ENCODE results near the gene TRAF3IP1.
"Not testable (repeated sequence)": the region's sequence is repeated elsewhere in the genome, so short reads cannot be mapped to it uniquely, and the experiment has no call there.

Gene TRAF3IP1

DNA sequence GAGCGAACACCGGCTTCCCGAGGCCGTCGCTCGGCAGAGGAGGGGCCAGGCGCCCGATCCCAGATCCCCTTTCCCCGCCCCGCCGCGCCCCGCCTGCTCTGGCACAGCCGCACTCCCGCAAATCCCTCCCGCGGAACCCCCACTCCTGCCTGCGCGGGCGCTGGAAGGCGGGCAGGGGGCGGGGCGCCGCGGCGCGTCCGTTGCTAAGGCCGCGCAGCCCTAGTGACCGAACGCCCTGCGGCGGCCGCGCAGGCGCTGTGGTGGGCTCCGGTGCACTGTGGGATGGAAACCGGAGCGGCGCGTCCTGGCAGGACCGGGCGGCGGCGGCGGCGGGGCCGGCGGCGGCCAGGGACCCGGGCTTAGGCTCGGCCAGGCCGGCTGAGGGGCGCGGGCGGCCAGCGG lies at the start of gene TRAF3IP1:
Gene TRAF3IP1 (plus strand): TSS at position 273 of the 402 bp plus-strand sequence. CDS start 145 bp downstream, outside the sequence.
- Histone ChIP-seq H3K4me2 (ENCODE audit: low read length) (peak within 1 kb of the TSS; percentile 77), H3K27ac (ENCODE audit: low read depth, low read length) (no peak within 1 kb of the TSS), H3K4me3 (ENCODE audit: low read length) (peak within 1 kb of the TSS; percentile 76), H4K20me1 (ENCODE audit: control insufficient read depth, insufficient read depth, low read depth, low read length) (no peaks in the 10 kb centered on the region), H3K4me1 (ENCODE audit: control insufficient read depth, low read length) (peaks cover 11% of the 10 kb centered on the region), H3K36me3 (ENCODE audit: control insufficient read depth, low read length) (no peaks in the 10 kb centered on the region), H3K79me2 (ENCODE audit: control insufficient read depth, low read length) (peaks cover 7% of the 10 kb centered on the region; the same call in 1 of the 2 replicates), H3F3A (ENCODE audit: control insufficient read depth, insufficient read depth) (no peaks in the 10 kb centered on the region), H3K9me3 (ENCODE audit: control insufficient read depth, insufficient read depth, low read length) (no peaks in the 10 kb centered on the region), H3K27me3 (ENCODE audit: control insufficient read depth, low read length) (0 out of 2 replicates have a peak, but pooled peaks cover 2% of the 10 kb centered on the region), H3K9me2 (replicated peaks; ENCODE audit: control insufficient read depth, low read length) (no peaks in the 10 kb centered on the region)
- TF ChIP-seq EZH2phosphoT487 (IDR thresholded peaks at IDR 0.05; ENCODE audit: borderline replicate concordance, low read length), result no peak
- TF ChIP-seq, protein P1, sequence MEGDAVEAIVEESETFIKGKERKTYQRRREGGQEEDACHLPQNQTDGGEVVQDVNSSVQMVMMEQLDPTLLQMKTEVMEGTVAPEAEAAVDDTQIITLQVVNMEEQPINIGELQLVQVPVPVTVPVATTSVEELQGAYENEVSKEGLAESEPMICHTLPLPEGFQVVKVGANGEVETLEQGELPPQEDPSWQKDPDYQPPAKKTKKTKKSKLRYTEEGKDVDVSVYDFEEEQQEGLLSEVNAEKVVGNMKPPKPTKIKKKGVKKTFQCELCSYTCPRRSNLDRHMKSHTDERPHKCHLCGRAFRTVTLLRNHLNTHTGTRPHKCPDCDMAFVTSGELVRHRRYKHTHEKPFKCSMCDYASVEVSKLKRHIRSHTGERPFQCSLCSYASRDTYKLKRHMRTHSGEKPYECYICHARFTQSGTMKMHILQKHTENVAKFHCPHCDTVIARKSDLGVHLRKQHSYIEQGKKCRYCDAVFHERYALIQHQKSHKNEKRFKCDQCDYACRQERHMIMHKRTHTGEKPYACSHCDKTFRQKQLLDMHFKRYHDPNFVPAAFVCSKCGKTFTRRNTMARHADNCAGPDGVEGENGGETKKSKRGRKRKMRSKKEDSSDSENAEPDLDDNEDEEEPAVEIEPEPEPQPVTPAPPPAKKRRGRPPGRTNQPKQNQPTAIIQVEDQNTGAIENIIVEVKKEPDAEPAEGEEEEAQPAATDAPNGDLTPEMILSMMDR (IDR thresholded peaks at IDR 0.05; ENCODE audit: low read depth, low read length, poor library complexity, severe bottlenecking), result no peak

DNA sequence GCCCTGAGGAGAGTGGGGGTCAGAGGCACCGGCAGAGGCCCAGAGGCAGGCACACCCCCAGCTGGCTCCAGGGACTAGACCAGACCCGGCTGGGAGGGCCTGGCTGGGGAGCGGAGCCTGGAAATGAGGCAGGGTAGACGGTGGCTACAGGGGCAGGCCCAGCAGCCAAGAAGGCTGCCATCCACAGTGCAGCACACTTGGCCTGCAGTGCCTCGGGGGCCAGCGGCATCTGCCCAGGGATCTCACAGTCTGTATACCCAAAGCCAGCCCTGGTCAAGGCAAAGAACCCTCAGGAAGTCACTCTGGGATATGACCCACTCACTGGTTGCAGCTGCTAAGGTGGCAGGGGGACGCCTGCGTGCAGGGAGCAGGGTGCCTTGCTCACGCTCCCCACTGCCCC lies 49.7 kb upstream of the TRAF3IP1 start:
- no peaks in the 10 kb centered on the region for H3K79me2 ChIP-seq (ENCODE audit: control insufficient read depth, low read length)
- no peaks in the 10 kb centered on the region for H4K20me1 ChIP-seq (ENCODE audit: control insufficient read depth, insufficient read depth, low read depth, low read length)
- TF ChIP-seq, protein P1 (IDR thresholded peaks at IDR 0.05; ENCODE audit: low read depth, low read length, poor library complexity, severe bottlenecking), result no peak
- no peak for TF ChIP-seq EZH2phosphoT487 (IDR thresholded peaks at IDR 0.05; ENCODE audit: borderline replicate concordance, low read length)
- no peaks in the 10 kb centered on the region for H3K27me3 ChIP-seq (ENCODE audit: control insufficient read depth, low read length)
- H3F3A ChIP-seq (ENCODE audit: control insufficient read depth, insufficient read depth), result no peaks in the 10 kb centered on the region
- H3K4me2 ChIP-seq (ENCODE audit: low read length), result no peak overlapping the region
- no peak overlapping the region for H3K27ac ChIP-seq (ENCODE audit: low read depth, low read length)
- H3K9me2 ChIP-seq (replicated peaks; ENCODE audit: control insufficient read depth, low read length), result no peaks in the 10 kb centered on the region
- H3K36me3 ChIP-seq (ENCODE audit: control insufficient read depth, low read length), result peaks cover 44% of the 10 kb centered on the region
- no peaks in the 10 kb centered on the region for H3K4me1 ChIP-seq (ENCODE audit: control insufficient read depth, low read length)
- no peaks in the 10 kb centered on the region for H3K9me3 ChIP-seq (ENCODE audit: control insufficient read depth, insufficient read depth, low read length)
- H3K4me3 ChIP-seq (ENCODE audit: low read length), result no peak overlapping the region

DNA sequence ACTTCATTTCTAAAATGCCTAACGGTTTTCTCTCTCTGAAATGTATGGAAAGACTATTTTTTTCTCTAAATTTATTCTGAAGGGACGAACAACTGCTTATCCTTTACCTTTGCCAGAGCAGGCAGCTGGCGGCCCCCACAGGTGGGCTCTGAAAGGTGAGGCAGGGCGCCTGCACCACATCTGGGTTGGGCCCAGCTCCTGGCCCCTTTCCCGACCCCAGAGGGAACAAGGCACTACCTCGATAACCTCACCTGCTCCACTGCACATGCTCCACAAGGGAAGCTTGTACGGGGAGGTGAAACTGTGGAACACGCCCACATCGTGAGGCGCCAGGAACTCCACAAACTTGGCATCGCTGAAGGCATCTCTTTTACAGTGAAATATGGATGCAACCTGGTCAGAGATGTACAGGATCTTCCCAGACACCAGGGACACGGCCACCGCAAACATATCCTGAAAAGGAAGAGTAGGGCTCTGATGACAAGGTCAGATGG lies 49.2 kb upstream of the TRAF3IP1 start:
- Histone ChIP-seq H3K4me2 (ENCODE audit: low read length) (no peak overlapping the region), H4K20me1 (ENCODE audit: control insufficient read depth, insufficient read depth, low read depth, low read length) (no peaks in the 10 kb centered on the region), H3F3A (ENCODE audit: control insufficient read depth, insufficient read depth) (no peaks in the 10 kb centered on the region), H3K79me2 (ENCODE audit: control insufficient read depth, low read length) (no peaks in the 10 kb centered on the region), H3K4me1 (ENCODE audit: control insufficient read depth, low read length) (no peaks in the 10 kb centered on the region), H3K4me3 (ENCODE audit: low read length) (no peak overlapping the region), H3K9me3 (ENCODE audit: control insufficient read depth, insufficient read depth, low read length) (no peaks in the 10 kb centered on the region), H3K9me2 (replicated peaks; ENCODE audit: control insufficient read depth, low read length) (no peaks in the 10 kb centered on the region), H3K36me3 (ENCODE audit: control insufficient read depth, low read length) (peaks cover 46% of the 10 kb centered on the region), H3K27me3 (ENCODE audit: control insufficient read depth, low read length) (no peaks in the 10 kb centered on the region), H3K27ac (ENCODE audit: low read depth, low read length) (no peak overlapping the region)
- TF ChIP-seq EZH2phosphoT487 (IDR thresholded peaks at IDR 0.05; ENCODE audit: borderline replicate concordance, low read length), result no peak
- TF ChIP-seq, protein P1 (IDR thresholded peaks at IDR 0.05; ENCODE audit: low read depth, low read length, poor library complexity, severe bottlenecking), result no peak

GRCh38 chr2:238271686-238272085 lies 48.6 kb upstream of the TRAF3IP1 start:
- not testable (repeated sequence) for H3K9me2 ChIP-seq (replicated peaks; ENCODE audit: control insufficient read depth, low read length); H3K4me3 ChIP-seq (ENCODE audit: low read length); H3K4me2 ChIP-seq (ENCODE audit: low read length); H3K4me1 ChIP-seq (ENCODE audit: control insufficient read depth, low read length); H4K20me1 ChIP-seq (ENCODE audit: control insufficient read depth, insufficient read depth, low read depth, low read length); H3K79me2 ChIP-seq (ENCODE audit: control insufficient read depth, low read length); H3K9me3 ChIP-seq (ENCODE audit: control insufficient read depth, insufficient read depth, low read length); H3F3A ChIP-seq (ENCODE audit: control insufficient read depth, insufficient read depth); H3K27me3 ChIP-seq (ENCODE audit: control insufficient read depth, low read length); H3K27ac ChIP-seq (ENCODE audit: low read depth, low read length)
- H3K36me3 ChIP-seq (ENCODE audit: control insufficient read depth, low read length), result peaks cover 52% of the 10 kb centered on the region
